Gastroesophageal sphincter (tissue), 4 donors: ENCODE data around the gene PEMT. TPM values are rescaled to one million over a fixed set of nuclear protein-coding genes. Genes with fewer than 3 reads are reported as not detected.
A peak's percentile ranks its signal among the peaks of the same experiment; 100 is the strongest.

Experiments used
- ATAC-seq: fragments of 150-250 bp; one replicate; pipeline ENCODE4 v1.9.1; 2016; ENCODE audit warnings: mild to moderate bottlenecking, moderate library complexity
- H3K27ac ChIP-seq, 4 donors: fragments of 200-600 bp; sonication (generic) in 3 of 4; 1 replicate in 3 of 4; 2 replicates in 1 of 4; pipeline ENCODE4 v1.5.1; 2016 to 2019
- H3K27me3 ChIP-seq: fragments of 200-600 bp; sonication (generic); one replicate; pipeline ENCODE4 v1.5.1; 2019
- H3K36me3 ChIP-seq, 2 donors: fragments of 200-600 bp; sonication (generic); one replicate each; pipeline ENCODE4 v1.5.1; 2019; ENCODE audit warnings: control low read depth in 1 of 2
- H3K4me1 ChIP-seq, 3 donors: fragments of 200-600 bp; sonication (generic); 1 replicate in 2 of 3; 2 replicates in 1 of 3; pipeline ENCODE4 v1.5.1; 2016 to 2019; ENCODE audit warnings: control low read depth in 2 of 3
- H3K4me3 ChIP-seq, 2 donors: fragments of 200-600 bp; sonication (generic); one replicate each; pipeline ENCODE4 v1.5.1; 2019; ENCODE audit warnings: mild to moderate bottlenecking in 1 of 2, moderate library complexity in 1 of 2
- H3K9me3 ChIP-seq, 3 donors: fragments of 200-600 bp; sonication (generic); one replicate each; pipeline ENCODE4 v1.5.1; 2017 to 2019; ENCODE audit warnings: control low read depth in 2 of 3
- EP300 ChIP-seq: sonication (generic); formaldehyde crosslinking; IDR thresholded peaks from one replicate; pipeline ENCODE4 v1.6.1; 2017; ENCODE audit warnings: antibody characterized with exemption, mild to moderate bottlenecking
- POLR2A ChIP-seq, 2 donors: fragments of 450-650 bp; IDR thresholded peaks; one replicate each; pipeline ENCODE4 v1.6.1; 2017; ENCODE audit warnings: antibody characterized with exemption in 2 of 2, mild to moderate bottlenecking in 2 of 2, moderate library complexity in 1 of 2
- POLR2AphosphoS5 ChIP-seq: sonication (generic); formaldehyde crosslinking; IDR thresholded peaks from one replicate; pipeline ENCODE4 v1.6.1; 2017; ENCODE audit warnings: antibody characterized with exemption
- WGBS, 2 donors: methylation state at CpG; one replicate each; pipeline ENCODE4 v1.1.5; 2018; ENCODE audit warnings: low coverage in 1 of 2; 5-methylcytosine and 5-hydroxymethylcytosine counted together
- total RNA-seq, 4 donors: library from RNA; depleted of rRNA; stranded (reverse); fragments of >200 nt; gene quantifications; one replicate each; pipeline ENCODE4 v1.1.0, GENCODE V29; 2016
- TF ChIP-seq, protein P1 (sequence below), 4 experiments: fragments of 200-600 bp in 2 of 4; fragments of 450-650 bp in 2 of 4; sonication (generic) in 1 of 4; IDR thresholded peaks; one replicate each; pipeline ENCODE4 v1.5.1; 2017 to 2019; ENCODE audit warnings: antibody characterized with exemption in 4 of 4, mild to moderate bottlenecking in 2 of 4, moderate library complexity in 2 of 4

The PEMT gene
- total RNA-seq, 4 donors from 2014 or later, result 8.6 to 20.7 (median 17.5) TPM

DNA sequence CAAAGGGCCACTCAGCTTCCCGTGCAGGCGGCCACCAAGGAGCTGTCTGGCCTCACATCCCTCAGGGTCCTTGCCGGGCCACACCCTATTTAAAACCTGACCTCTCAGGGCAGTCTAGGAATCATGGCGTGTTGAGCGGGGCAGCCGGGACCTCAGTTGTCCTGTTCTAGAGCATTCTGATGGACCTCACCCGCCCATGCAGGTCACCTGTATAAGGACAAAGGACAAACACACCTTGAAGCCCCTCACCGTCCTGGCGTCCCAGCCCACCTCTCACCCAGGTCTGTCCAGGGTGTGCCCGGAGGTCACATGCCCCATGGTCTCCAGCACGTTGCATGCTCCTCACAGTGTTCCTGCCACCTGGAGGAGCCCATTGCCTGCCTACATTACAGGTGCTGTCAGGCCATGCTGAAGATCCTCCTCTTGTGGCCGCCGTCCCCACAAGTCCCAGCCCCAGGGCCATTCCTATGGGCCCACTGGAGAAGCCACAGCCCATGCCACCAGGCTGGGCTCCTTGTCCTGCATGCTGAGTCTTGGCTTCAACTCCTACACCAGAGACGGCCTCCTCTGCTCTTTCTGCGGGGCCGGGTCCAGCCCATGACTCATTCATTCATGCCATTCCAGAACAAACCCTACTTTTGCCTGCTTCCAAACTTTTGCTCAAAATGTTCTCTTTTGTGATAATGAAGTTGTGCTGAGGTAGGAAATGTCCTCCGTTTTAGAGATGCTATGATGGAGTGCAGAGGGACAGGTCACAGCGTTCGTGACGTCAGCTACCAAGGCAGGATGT lies 46.3 kb downstream of the PEMT start:
- WGBS, 2 donors, result 43 to 72% methylated on average over 3 to 4 of the region's 20 CpGs
- H3K27me3 ChIP-seq, result no peaks in the 10 kb centered on the region
- no peak overlapping the region for H3K27ac ChIP-seq
- H3K36me3 ChIP-seq, result no peaks in the 10 kb centered on the region
- TF ChIP-seq POLR2AphosphoS5 (no peak), POLR2A (IDR thresholded peaks at IDR 0.05) (no peak)
- TF ChIP-seq, protein P1, sequence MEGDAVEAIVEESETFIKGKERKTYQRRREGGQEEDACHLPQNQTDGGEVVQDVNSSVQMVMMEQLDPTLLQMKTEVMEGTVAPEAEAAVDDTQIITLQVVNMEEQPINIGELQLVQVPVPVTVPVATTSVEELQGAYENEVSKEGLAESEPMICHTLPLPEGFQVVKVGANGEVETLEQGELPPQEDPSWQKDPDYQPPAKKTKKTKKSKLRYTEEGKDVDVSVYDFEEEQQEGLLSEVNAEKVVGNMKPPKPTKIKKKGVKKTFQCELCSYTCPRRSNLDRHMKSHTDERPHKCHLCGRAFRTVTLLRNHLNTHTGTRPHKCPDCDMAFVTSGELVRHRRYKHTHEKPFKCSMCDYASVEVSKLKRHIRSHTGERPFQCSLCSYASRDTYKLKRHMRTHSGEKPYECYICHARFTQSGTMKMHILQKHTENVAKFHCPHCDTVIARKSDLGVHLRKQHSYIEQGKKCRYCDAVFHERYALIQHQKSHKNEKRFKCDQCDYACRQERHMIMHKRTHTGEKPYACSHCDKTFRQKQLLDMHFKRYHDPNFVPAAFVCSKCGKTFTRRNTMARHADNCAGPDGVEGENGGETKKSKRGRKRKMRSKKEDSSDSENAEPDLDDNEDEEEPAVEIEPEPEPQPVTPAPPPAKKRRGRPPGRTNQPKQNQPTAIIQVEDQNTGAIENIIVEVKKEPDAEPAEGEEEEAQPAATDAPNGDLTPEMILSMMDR (IDR thresholded peaks at IDR 0.05), result no peak
- no peaks in the 10 kb centered on the region for H3K9me3 ChIP-seq
- ATAC-seq, result peak; percentile 47
- H3K4me3 ChIP-seq, result no peak overlapping the region
- peaks cover 0 to 5% (median 0%) of the 10 kb centered on the region in 3 donors for H3K4me1 ChIP-seq

DNA sequence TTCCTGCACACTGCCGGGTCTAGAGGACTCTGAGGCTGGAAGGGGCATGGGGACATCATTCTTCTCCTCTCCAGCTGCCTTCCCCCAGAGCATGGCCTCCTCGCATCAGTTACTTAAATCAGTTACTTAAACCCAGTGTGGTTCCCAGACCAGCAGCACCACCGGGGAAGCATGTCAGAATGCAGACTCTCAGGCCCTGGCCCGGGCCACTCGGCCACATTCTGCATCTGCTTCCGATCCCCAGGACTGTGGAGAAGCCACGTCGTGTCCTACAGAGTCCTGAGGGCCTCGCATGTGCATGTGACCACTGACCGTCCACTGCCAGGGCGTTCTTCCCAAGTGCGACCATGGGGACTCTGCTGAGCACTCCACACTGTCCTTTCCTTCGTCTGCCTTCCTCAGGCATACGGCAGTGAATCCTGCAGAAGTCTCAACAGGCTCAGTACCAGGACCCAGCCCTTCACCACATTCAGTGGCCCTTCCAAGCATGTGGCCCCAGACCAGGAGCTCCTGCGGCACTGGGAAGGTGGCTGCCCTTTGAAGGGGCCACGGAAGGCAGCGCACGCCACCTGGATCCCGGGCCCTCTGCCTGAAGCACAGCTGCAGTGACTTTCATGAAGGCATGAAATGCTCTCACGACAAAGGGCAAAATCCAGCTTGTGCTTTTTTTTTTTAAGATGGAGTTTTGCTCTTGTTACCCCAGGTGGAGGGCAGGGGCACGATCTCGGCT lies 48.4 kb downstream of the PEMT start:
- TF ChIP-seq, protein P1 (IDR thresholded peaks at IDR 0.05), result no peak
- TF ChIP-seq EP300, result no peak
- no peak for TF ChIP-seq POLR2AphosphoS5
- TF ChIP-seq POLR2A (IDR thresholded peaks at IDR 0.05), result no peak
- Histone ChIP-seq H3K4me1 (peaks cover 0 to 5% (median 0%) of the 10 kb centered on the region in 3 donors), H3K9me3 (no peaks in the 10 kb centered on the region), H3K4me3 (no peak overlapping the region), H3K36me3 (no peaks in the 10 kb centered on the region), H3K27me3 (no peaks in the 10 kb centered on the region), H3K27ac (no peak overlapping the region)
- WGBS, 2 donors, result 87 to 90% methylated on average over 2 to 3 of the region's 22 CpGs
- no peak for ATAC-seq

GRCh38 chr17:17541640-17542001 lies 49.9 kb downstream of the PEMT start:
- Histone ChIP-seq H3K27ac (no peak overlapping the region), H3K36me3 (no peaks in the 10 kb centered on the region), H3K4me1 (peaks cover 0 to 5% (median 0%) of the 10 kb centered on the region in 3 donors), H3K9me3 (no peaks in the 10 kb centered on the region), H3K4me3 (no peak overlapping the region), H3K27me3 (no peaks in the 10 kb centered on the region)
- ATAC-seq, result no peak
- WGBS, 2 donors, result 67 to 80% methylated on average over 1 of the region's 5 CpGs
- TF ChIP-seq POLR2AphosphoS5 (no peak), POLR2A (IDR thresholded peaks at IDR 0.05) (no peak), EP300 (no peak)
- TF ChIP-seq, protein P1 (IDR thresholded peaks at IDR 0.05), result no peak

- Histone ChIP-seq H3K27ac (no peak overlapping the region), H3K4me1 (peaks cover 0 to 4% (median 0%) of the 10 kb centered on the region in 3 donors), H3K27me3 (no peaks in the 10 kb centered on the region), H3K9me3 (no peaks in the 10 kb centered on the region), H3K36me3 (no peaks in the 10 kb centered on the region), H3K4me3 (no peak overlapping the region)
- 60 to 82% methylated on average over 2 to 5 of the region's 23 CpGs for WGBS, 2 donors
- no peak for ATAC-seq
- TF ChIP-seq POLR2AphosphoS5 (no peak), POLR2A (IDR thresholded peaks at IDR 0.05) (no peak), EP300 (no peak)
- TF ChIP-seq, protein P1 (IDR thresholded peaks at IDR 0.05), result no peak
These were observed 50.4 kb downstream of the PEMT start for GRCh38 chr17:17540935-17541639.
